ENCODE results near the gene KCNMA1.

Gene KCNMA1

GRCh38 chr10:77459905-77460304 is 177.7 kb downstream of the KCNMA1 start:
- H3K4me2 ChIP-seq: no peak overlapping the region
- no peaks in the 10 kb centered on the region for H3K27me3 ChIP-seq (ENCODE audit: insufficient read depth, low read depth)
- H3K27ac ChIP-seq: no peak overlapping the region
- H3K36me3 ChIP-seq (ENCODE audit: insufficient read depth): no peaks in the 10 kb centered on the region
- H2AFZ ChIP-seq (ENCODE audit: low read depth): no peak overlapping the region
- H3K9ac ChIP-seq: no peak overlapping the region
- no peaks in the 10 kb centered on the region for H3K4me1 ChIP-seq (ENCODE audit: low read depth, poor library complexity, severe bottlenecking)
- TF ChIP-seq CTCF (conservative IDR thresholded peaks at IDR 0.05; ENCODE audit: low read depth, low read length): no peak
- H3K79me2 ChIP-seq (ENCODE audit: insufficient read depth, low read depth): no peaks in the 10 kb centered on the region
- no peak overlapping the region for H3K4me3 ChIP-seq (IDR thresholded peaks at IDR 0.05; ENCODE audit: insufficient read depth, low read depth, low read length)
- no peaks in the 10 kb centered on the region for H4K20me1 ChIP-seq (ENCODE audit: insufficient read depth)

GRCh38 chr10:77458986-77459590 is 178.5 kb downstream of the KCNMA1 start:
- Histone ChIP-seq H3K79me2 (ENCODE audit: insufficient read depth, low read depth) (no peaks in the 10 kb centered on the region), H4K20me1 (ENCODE audit: insufficient read depth) (no peaks in the 10 kb centered on the region), H2AFZ (ENCODE audit: low read depth) (no peak overlapping the region), H3K27me3 (ENCODE audit: insufficient read depth, low read depth) (no peaks in the 10 kb centered on the region), H3K27ac (no peak overlapping the region), H3K36me3 (ENCODE audit: insufficient read depth) (no peaks in the 10 kb centered on the region), H3K4me3 (IDR thresholded peaks at IDR 0.05; ENCODE audit: insufficient read depth, low read depth, low read length) (no peak overlapping the region), H3K4me1 (ENCODE audit: low read depth, poor library complexity, severe bottlenecking) (no peaks in the 10 kb centered on the region), H3K9ac (no peak overlapping the region), H3K4me2 (no peak overlapping the region)
- TF ChIP-seq CTCF (conservative IDR thresholded peaks at IDR 0.05; ENCODE audit: low read depth, low read length): no peak

GRCh38 chr10:77457721-77458120 is 179.9 kb downstream of the KCNMA1 start:
- Histone ChIP-seq H3K4me1 (ENCODE audit: low read depth, poor library complexity, severe bottlenecking) (no peaks in the 10 kb centered on the region), H3K27ac (no peak overlapping the region), H3K4me2 (no peak overlapping the region), H2AFZ (ENCODE audit: low read depth) (no peak overlapping the region), H4K20me1 (ENCODE audit: insufficient read depth) (no peaks in the 10 kb centered on the region), H3K4me3 (IDR thresholded peaks at IDR 0.05; ENCODE audit: insufficient read depth, low read depth, low read length) (no peak overlapping the region), H3K36me3 (ENCODE audit: insufficient read depth) (no peaks in the 10 kb centered on the region), H3K79me2 (ENCODE audit: insufficient read depth, low read depth) (no peaks in the 10 kb centered on the region), H3K27me3 (ENCODE audit: insufficient read depth, low read depth) (no peaks in the 10 kb centered on the region), H3K9ac (no peak overlapping the region)
- TF ChIP-seq CTCF (conservative IDR thresholded peaks at IDR 0.05; ENCODE audit: low read depth, low read length): no peak

- no peaks in the 10 kb centered on the region for H3K4me1 ChIP-seq (ENCODE audit: low read depth, poor library complexity, severe bottlenecking)
- H3K27ac ChIP-seq: no peak overlapping the region
- H3K27me3 ChIP-seq (ENCODE audit: insufficient read depth, low read depth): no peaks in the 10 kb centered on the region
- no peaks in the 10 kb centered on the region for H3K79me2 ChIP-seq (ENCODE audit: insufficient read depth, low read depth)
- no peak overlapping the region for H3K4me3 ChIP-seq (IDR thresholded peaks at IDR 0.05; ENCODE audit: insufficient read depth, low read depth, low read length)
- H3K36me3 ChIP-seq (ENCODE audit: insufficient read depth): no peaks in the 10 kb centered on the region
- TF ChIP-seq CTCF (conservative IDR thresholded peaks at IDR 0.05; ENCODE audit: low read depth, low read length): no peak
- no peak overlapping the region for H3K4me2 ChIP-seq
- H3K9ac ChIP-seq: no peak overlapping the region
- no peak overlapping the region for H2AFZ ChIP-seq (ENCODE audit: low read depth)
- no peaks in the 10 kb centered on the region for H4K20me1 ChIP-seq (ENCODE audit: insufficient read depth)
These were observed 180.3 kb downstream of the KCNMA1 start for GRCh38 chr10:77457266-77457665.

All from KMS-11 (cell line).